Endodermal cell (in vitro differentiated cells): ENCODE data around the gene C11orf54. TPM values are rescaled to one million over a fixed set of nuclear protein-coding genes. Genes with fewer than 3 reads are reported as not detected.

Experiments
- DNase-seq: peaks from one replicate; pipeline ENCODE4 v3.0.0-alpha.2; 2017
- H3K27ac ChIP-seq: 2 replicates; pipeline ENCODE4 v1.5.1; 2013; ENCODE audit warnings: mild to moderate bottlenecking, low read depth, low read length, moderate library complexity
- H3K27me3 ChIP-seq: 2 replicates; pipeline ENCODE4 v1.6.1; 2013; ENCODE audit warnings: mild to moderate bottlenecking, low read length, moderate library complexity; ENCODE audit not compliant: insufficient read depth, control insufficient read depth, poor library complexity, severe bottlenecking
- H3K36me3 ChIP-seq: 2 replicates; pipeline ENCODE4 v1.7.0; 2013; ENCODE audit warnings: mild to moderate bottlenecking, low read length, moderate library complexity; ENCODE audit not compliant: control insufficient read depth, insufficient read depth
- H3K4me1 ChIP-seq: one replicate; pipeline ENCODE4 v1.7.0; 2013; ENCODE audit warnings: low read length; ENCODE audit not compliant: control insufficient read depth, insufficient read depth
- H3K4me3 ChIP-seq: 2 replicates; pipeline ENCODE4 v1.5.1; 2013; ENCODE audit warnings: mild to moderate bottlenecking, low read length, moderate library complexity
- H3K9ac ChIP-seq: 2 replicates; pipeline ENCODE4 v1.6.1; 2013; ENCODE audit warnings: mild to moderate bottlenecking, low read length, moderate library complexity; ENCODE audit not compliant: poor library complexity, severe bottlenecking; ENCODE audit errors: extremely low read depth
- H3K9me3 ChIP-seq: 2 replicates; pipeline ENCODE4 v1.6.1; 2013; ENCODE audit warnings: mild to moderate bottlenecking, low read length, moderate library complexity; ENCODE audit not compliant: control insufficient read depth
- H3K27ac Mint-ChIP-seq: 2 replicates; pipeline ENCODE4 v1.8.0; 2020; ENCODE audit warnings: mixed read lengths
- H3K27me3 Mint-ChIP-seq: 2 replicates; pipeline ENCODE4 v1.8.0; 2021; ENCODE audit warnings: mild to moderate bottlenecking, mixed read lengths; ENCODE audit not compliant: insufficient read depth
- H3K36me3 Mint-ChIP-seq: 2 replicates; pipeline ENCODE4 v1.8.0; 2020; ENCODE audit warnings: low read depth, mixed read lengths
- H3K4me1 Mint-ChIP-seq: 2 replicates; pipeline ENCODE4 v1.8.0; 2020; ENCODE audit warnings: mixed read lengths
- H3K4me3 Mint-ChIP-seq: 2 replicates; pipeline ENCODE4 v1.8.0; 2020; ENCODE audit warnings: mild to moderate bottlenecking, moderate library complexity, mixed read lengths
- H3K9me3 Mint-ChIP-seq: 2 replicates; pipeline ENCODE4 v1.8.0; 2020; ENCODE audit warnings: mild to moderate bottlenecking, mixed read lengths
- WGBS, 2 experiments: methylation state at CpG; one replicate each; pipeline versions ENCODE4 v1.1.5 to v1.1.7; 2013; ENCODE audit warnings: missing lambda C conversion rate in 2 of 2, mixed read lengths in 1 of 2; ENCODE audit not compliant: insufficient coverage in 1 of 2, insufficient read length in 1 of 2; 5-methylcytosine and 5-hydroxymethylcytosine counted together
- total RNA-seq, 2 donors: library from RNA; stranded (reverse); fragmentation: NEBNext Ultra II Directional in 1 of 2; extraction: Animal tissue kit (Norgen Biotek cat#: 25700) in 1 of 2; gene quantifications; 2 replicates in 1 of 2; 3 replicates in 1 of 2; pipeline ENCODE4 v1.2.1, GENCODE V29; 2021
- TF ChIP-seq, protein P1 (sequence below): fragments of 200-600 bp; sonication (generic); conservative IDR thresholded peaks from 2 replicates; pipeline ENCODE4 v1.5.0; 2021; ENCODE audit warnings: antibody characterized with exemption, mild to moderate bottlenecking

The C11orf54 gene
- total RNA-seq, 2 donors from 2014 or later = 18.8 to 33.6 TPM

DNA sequence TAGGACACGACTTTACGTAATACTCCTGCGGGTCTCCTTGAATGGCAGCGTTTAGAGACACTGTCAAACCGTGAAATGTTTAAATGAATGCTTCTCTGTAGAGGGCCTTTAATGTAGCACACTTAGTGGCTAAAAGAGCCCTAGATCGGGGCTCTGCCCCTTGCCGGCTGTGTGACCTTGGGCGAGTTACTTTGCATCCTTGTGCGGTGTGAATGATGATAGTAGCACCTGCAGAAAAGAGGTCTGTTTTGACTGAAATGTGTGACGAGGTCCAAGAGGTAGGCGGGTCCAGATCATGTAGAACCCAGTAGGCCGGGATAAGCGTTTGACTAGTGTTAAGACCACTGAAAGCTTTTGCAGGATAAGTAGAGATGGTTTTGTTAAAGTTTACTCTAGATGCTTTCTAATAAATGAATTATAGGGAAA is 43.5 kb downstream of the C11orf54 start:
- TF ChIP-seq, protein P1, sequence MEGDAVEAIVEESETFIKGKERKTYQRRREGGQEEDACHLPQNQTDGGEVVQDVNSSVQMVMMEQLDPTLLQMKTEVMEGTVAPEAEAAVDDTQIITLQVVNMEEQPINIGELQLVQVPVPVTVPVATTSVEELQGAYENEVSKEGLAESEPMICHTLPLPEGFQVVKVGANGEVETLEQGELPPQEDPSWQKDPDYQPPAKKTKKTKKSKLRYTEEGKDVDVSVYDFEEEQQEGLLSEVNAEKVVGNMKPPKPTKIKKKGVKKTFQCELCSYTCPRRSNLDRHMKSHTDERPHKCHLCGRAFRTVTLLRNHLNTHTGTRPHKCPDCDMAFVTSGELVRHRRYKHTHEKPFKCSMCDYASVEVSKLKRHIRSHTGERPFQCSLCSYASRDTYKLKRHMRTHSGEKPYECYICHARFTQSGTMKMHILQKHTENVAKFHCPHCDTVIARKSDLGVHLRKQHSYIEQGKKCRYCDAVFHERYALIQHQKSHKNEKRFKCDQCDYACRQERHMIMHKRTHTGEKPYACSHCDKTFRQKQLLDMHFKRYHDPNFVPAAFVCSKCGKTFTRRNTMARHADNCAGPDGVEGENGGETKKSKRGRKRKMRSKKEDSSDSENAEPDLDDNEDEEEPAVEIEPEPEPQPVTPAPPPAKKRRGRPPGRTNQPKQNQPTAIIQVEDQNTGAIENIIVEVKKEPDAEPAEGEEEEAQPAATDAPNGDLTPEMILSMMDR = no peak
- peak overlapping the region; percentile 87 for H3K4me3 Mint-ChIP-seq
- peaks cover 35% of the 10 kb centered on the region for H3K36me3 Mint-ChIP-seq
- Histone ChIP-seq H3K4me3 (peak overlapping the region; percentile 97), H3K9ac (peak overlapping the region; percentile 96), H3K9me3 (no peaks in the 10 kb centered on the region), H3K36me3 (peaks cover 42% of the 10 kb centered on the region), H3K27me3 (no peaks in the 10 kb centered on the region), H3K27ac (peak overlapping the region; percentile 99), H3K4me1 (no peaks in the 10 kb centered on the region)
- peaks cover 20% of the 10 kb centered on the region for H3K4me1 Mint-ChIP-seq
- H3K27ac Mint-ChIP-seq = peak overlapping the region; percentile 94
- H3K9me3 Mint-ChIP-seq = no peaks in the 10 kb centered on the region
- 0% methylated on average over 11 to 13 of the region's 13 CpGs for WGBS, 2 experiments
- no peaks in the 10 kb centered on the region for H3K27me3 Mint-ChIP-seq
- no peak for DNase-seq

DNA sequence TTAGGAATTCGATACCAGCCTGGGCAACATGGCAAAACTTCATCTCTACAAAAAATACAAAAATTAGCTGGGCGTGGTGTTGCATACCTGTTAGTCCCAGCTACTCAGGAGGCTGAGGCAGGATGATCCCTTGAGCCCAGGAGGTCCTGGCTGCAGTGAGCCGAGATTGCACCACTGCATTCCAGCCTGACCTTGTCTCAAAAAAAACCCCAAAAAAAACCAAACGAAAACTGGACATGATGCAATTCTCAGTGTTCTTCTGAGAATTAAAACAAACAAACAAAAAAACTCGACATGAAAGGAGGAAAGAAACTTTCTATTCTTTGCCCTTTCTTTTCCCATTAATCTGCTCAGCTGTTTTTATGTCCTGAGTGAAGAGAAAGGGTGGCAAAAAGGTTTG is 50.0 kb downstream of the C11orf54 start:
- Mint-ChIP-seq H3K9me3 (no peaks in the 10 kb centered on the region), H3K4me1 (peaks cover 7% of the 10 kb centered on the region), H3K36me3 (peaks cover 86% of the 10 kb centered on the region), H3K4me3 (no peak overlapping the region), H3K27me3 (no peaks in the 10 kb centered on the region), H3K27ac (no peak overlapping the region)
- H3K27ac ChIP-seq = no peak overlapping the region
- DNase-seq = no peak
- peaks cover 3% of the 10 kb centered on the region for H3K4me1 ChIP-seq
- no peaks in the 10 kb centered on the region for H3K9me3 ChIP-seq
- H3K9ac ChIP-seq = no peak overlapping the region
- 91 to 92% methylated on average over 4 to 5 of the region's 5 CpGs for WGBS, 2 experiments
- TF ChIP-seq, protein P1 = no peak
- H3K36me3 ChIP-seq = peaks cover 97% of the 10 kb centered on the region
- H3K4me3 ChIP-seq = no peak overlapping the region
- no peaks in the 10 kb centered on the region for H3K27me3 ChIP-seq

DNA sequence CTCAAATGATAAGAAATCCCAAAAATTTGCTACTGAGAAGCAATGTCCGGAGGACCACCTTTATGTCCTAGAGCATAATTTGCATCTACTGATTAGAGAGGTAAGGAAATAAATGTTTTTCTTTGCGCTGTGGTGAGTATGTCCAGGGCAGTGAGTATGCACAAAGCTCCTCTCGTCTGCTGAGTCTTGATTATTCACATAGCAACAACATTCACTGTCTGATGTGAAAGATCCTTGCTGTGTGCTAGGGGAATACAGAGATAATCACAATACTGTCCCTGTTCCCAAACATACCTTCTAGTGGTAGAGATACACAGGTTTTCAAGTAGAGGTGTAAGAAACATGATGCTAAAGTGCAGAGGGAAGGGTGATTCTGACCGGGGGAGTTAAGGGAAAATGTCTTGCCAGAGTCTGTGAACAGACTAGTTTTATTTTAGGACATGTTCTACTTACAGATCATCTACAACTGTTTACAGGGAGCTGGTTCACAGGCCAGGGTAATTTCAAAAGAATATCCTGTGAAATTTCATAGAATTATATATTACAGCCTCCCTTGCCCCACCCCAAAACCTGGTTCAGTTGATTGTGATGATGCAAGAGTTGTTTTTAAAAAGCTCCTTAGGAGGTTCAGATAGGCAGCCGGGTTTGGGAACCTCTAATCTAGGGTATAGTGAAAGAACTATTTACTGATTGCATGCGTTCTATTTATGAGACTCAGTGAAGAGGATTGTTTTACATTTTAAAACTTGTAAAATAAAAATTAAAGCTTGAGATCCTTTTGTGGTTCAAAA is 55.2 kb downstream of the C11orf54 start:
- H3K9me3 ChIP-seq = no peaks in the 10 kb centered on the region
- Mint-ChIP-seq H3K4me1 (peaks cover 2% of the 10 kb centered on the region), H3K36me3 (peaks cover 83% of the 10 kb centered on the region)

More for the DNA sequence above, 55.2 kb downstream of the C11orf54 start:
- H3K4me3 Mint-ChIP-seq = no peak overlapping the region
- peaks cover 95% of the 10 kb centered on the region for H3K36me3 ChIP-seq
- DNase-seq = no peak
- H3K27me3 ChIP-seq = no peaks in the 10 kb centered on the region
- H3K9ac ChIP-seq = no peak overlapping the region
- H3K4me1 ChIP-seq = peaks cover 3% of the 10 kb centered on the region
- H3K9me3 Mint-ChIP-seq = no peaks in the 10 kb centered on the region
- TF ChIP-seq, protein P1 = no peak
- H3K27me3 Mint-ChIP-seq = no peaks in the 10 kb centered on the region
- 92 to 100% methylated on average over 4 to 6 of the region's 6 CpGs for WGBS, 2 experiments
- no peak overlapping the region for H3K27ac Mint-ChIP-seq
- H3K4me3 ChIP-seq = no peak overlapping the region
- H3K27ac ChIP-seq = no peak overlapping the region
